ENCODE results near the gene CORO1C.

CORO1C gene

DNA sequence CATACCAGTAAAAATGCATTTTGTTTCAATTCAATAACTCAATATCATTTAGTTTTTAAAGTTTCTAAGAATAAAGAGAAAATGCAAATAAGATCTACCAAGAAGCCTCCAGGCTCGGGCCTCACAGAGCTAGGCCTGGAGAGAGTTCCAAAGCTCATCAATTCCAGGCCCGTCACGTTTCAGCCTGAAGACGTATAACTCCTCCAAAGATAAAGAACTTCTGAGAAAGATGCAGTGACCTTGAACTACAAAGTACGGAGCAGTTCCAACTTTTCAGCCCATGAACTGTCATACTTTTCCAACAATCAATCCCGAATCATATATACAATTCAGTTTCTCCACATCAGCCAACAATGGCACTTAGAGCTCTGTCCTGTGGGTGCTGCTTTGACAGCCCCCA lies 17.8 kb downstream of the CORO1C start:
- Histone ChIP-seq H4K20me1 (ENCODE audit: insufficient read depth, low read length) (peaks cover 30% of the 10 kb centered on the region), H3K4me3 (ENCODE audit: low read depth in 1 of 2, low read length in 2 of 2) (no peak overlapping the region), H2AFZ (ENCODE audit: low read depth, low read length) (no peak overlapping the region), H3K79me2 (ENCODE audit: insufficient read depth, low read length) (peaks cover 83% of the 10 kb centered on the region), H3K4me1 (ENCODE audit: insufficient read depth, low read length) (peaks cover 15% of the 10 kb centered on the region), H3K9ac (ENCODE audit: low read depth, low read length) (no peak overlapping the region), H3K9me3 (ENCODE audit: insufficient read depth, low read length, severe bottlenecking) (no peaks in the 10 kb centered on the region), H3K36me3 (ENCODE audit: insufficient read depth, low read length) (peaks cover 6% of the 10 kb centered on the region), H3K4me2 (ENCODE audit: insufficient read depth, low read length) (no peak overlapping the region), H3K27me3 (ENCODE audit: insufficient read depth, low read length, poor library complexity) (no peaks in the 10 kb centered on the region), H3K27ac (ENCODE audit: low read length) (no peak overlapping the region)
- DNase-seq (no peak), ATAC-seq (ENCODE audit: insufficient read depth, low read depth) (no peak)
- TF ChIP-seq EZH2 (IDR thresholded peaks at IDR 0.05; ENCODE audit: borderline replicate concordance, low read depth, low read length, severe bottlenecking) (no peak), CTCF (IDR thresholded peaks at IDR 0.05; ENCODE audit: borderline replicate concordance, extremely low read depth, low read length, poor library complexity, severe bottlenecking) (no peak)

DNA sequence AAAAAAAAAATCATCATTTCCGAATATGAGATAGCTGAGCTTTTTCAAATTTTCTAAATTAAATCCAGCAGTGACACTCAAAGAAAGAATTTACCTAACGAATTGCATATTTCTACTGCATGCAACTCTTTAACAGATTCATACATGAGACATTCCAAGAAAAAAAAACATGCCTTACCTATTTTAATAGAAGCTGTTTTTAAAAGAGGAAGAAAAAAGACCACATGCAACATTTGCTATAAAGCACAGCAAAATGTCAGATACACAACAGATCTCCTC lies 18.5 kb downstream of the CORO1C start:
- no peak overlapping the region for H3K4me2 ChIP-seq (ENCODE audit: insufficient read depth, low read length)
- TF ChIP-seq CTCF (IDR thresholded peaks at IDR 0.05; ENCODE audit: borderline replicate concordance, extremely low read depth, low read length, poor library complexity, severe bottlenecking) = no peak
- no peak for TF ChIP-seq EZH2 (IDR thresholded peaks at IDR 0.05; ENCODE audit: borderline replicate concordance, low read depth, low read length, severe bottlenecking)
- H3K27me3 ChIP-seq (ENCODE audit: insufficient read depth, low read length, poor library complexity) = no peaks in the 10 kb centered on the region
- peaks cover 6% of the 10 kb centered on the region for H3K36me3 ChIP-seq (ENCODE audit: insufficient read depth, low read length)
- H3K9ac ChIP-seq (ENCODE audit: low read depth, low read length) = no peak overlapping the region
- no peak for DNase-seq
- no peak overlapping the region for H2AFZ ChIP-seq (ENCODE audit: low read depth, low read length)
- peaks cover 32% of the 10 kb centered on the region for H4K20me1 ChIP-seq (ENCODE audit: insufficient read depth, low read length)
- H3K9me3 ChIP-seq (ENCODE audit: insufficient read depth, low read length, severe bottlenecking) = no peaks in the 10 kb centered on the region
- peaks cover 84% of the 10 kb centered on the region for H3K79me2 ChIP-seq (ENCODE audit: insufficient read depth, low read length)
- H3K4me3 ChIP-seq (ENCODE audit: low read depth in 1 of 2, low read length in 2 of 2) = no peak overlapping the region
- H3K27ac ChIP-seq (ENCODE audit: low read length) = no peak overlapping the region
- ATAC-seq (ENCODE audit: insufficient read depth, low read depth) = no peak
- peaks cover 15% of the 10 kb centered on the region for H3K4me1 ChIP-seq (ENCODE audit: insufficient read depth, low read length)

DNA sequence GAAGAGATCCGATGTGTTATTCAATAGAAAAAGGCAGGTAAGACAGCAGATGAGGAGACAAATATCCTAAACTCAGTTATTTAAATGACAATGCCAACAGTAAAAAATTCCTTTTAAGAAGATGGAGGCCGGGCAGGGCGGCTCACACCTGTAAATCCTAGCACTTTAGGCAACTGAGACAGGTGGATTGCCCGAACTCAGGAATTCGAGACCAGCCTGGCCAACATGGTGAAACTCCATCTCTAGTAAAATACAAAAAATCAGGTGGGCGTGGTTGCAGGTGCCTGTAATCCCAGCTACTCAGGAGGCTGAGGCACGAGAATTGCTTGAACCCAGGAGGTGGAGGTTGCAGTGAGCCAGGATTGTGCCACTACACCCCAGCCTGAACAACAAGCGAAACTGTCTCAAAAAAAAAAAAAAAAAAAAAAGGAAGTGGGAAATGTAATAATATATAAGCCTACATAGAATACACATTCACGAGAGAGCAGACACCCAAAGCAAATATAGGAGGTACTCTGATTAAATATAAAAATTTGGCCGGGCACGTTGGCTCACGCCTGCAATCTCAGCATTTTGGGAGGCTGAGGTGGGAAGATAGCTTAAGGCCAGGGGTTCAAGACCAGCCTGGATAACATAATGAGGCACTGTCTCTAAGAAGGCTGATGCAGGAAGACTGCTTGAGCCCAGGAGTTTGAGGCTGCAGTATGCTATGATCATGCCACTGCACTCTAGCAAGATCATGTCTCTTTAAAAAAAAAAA lies 19.0 kb downstream of the CORO1C start:
- H3K27ac ChIP-seq (ENCODE audit: low read length) = no peak overlapping the region
- H3K4me2 ChIP-seq (ENCODE audit: insufficient read depth, low read length) = no peak overlapping the region
- peaks cover 15% of the 10 kb centered on the region for H3K4me1 ChIP-seq (ENCODE audit: insufficient read depth, low read length)
- TF ChIP-seq CTCF (IDR thresholded peaks at IDR 0.05; ENCODE audit: borderline replicate concordance, extremely low read depth, low read length, poor library complexity, severe bottlenecking) = no peak
- TF ChIP-seq EZH2 (IDR thresholded peaks at IDR 0.05; ENCODE audit: borderline replicate concordance, low read depth, low read length, severe bottlenecking) = no peak
- ATAC-seq (ENCODE audit: insufficient read depth, low read depth) = no peak
- H2AFZ ChIP-seq (ENCODE audit: low read depth, low read length) = no peak overlapping the region
- H3K9me3 ChIP-seq (ENCODE audit: insufficient read depth, low read length, severe bottlenecking) = no peaks in the 10 kb centered on the region
- no peak for DNase-seq
- no peaks in the 10 kb centered on the region for H3K27me3 ChIP-seq (ENCODE audit: insufficient read depth, low read length, poor library complexity)
- peaks cover 84% of the 10 kb centered on the region for H3K79me2 ChIP-seq (ENCODE audit: insufficient read depth, low read length)
- no peak overlapping the region for H3K4me3 ChIP-seq (ENCODE audit: low read depth in 1 of 2, low read length in 2 of 2)
- peaks cover 29% of the 10 kb centered on the region for H4K20me1 ChIP-seq (ENCODE audit: insufficient read depth, low read length)
- H3K9ac ChIP-seq (ENCODE audit: low read depth, low read length) = no peak overlapping the region
- peaks cover 4% of the 10 kb centered on the region for H3K36me3 ChIP-seq (ENCODE audit: insufficient read depth, low read length)

Measured in DND-41 (cell line).